GM21526 (cell line): ENCODE results near the gene NANS.
"Not testable (repeated sequence)": the region's sequence is repeated elsewhere in the genome, so short reads cannot be mapped to it uniquely, and the experiment has no call there.

Source experiments
- ATAC-seq: cut with Tn5 transposase; IDR thresholded peaks from one replicate; pipeline ENCODE4 v1.9.1; 2021; ENCODE audit warnings: moderate library complexity; ENCODE audit not compliant: unreplicated experiment, low FRiP score

The NANS gene

DNA sequence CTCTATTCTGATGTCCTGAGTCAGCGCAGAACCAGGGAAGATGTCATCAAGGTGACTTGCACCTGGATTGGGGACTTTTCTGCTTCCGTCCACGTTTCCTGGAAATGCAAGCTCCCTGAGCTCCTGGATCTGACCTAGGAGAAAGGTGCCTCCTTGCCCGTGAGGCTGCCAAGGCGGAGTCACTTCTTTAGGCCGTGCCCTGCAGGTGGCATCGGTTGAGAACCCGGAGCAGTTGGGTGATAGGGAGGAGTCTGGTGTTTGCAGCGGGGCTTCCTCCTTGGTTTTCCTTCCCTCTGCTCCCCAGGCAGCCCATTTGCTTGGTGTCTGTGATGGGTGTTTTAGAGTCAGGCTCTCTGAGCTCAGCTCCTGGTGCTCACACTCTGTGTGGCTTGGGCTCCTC lies 15.2 kb downstream of the NANS start:
- ATAC-seq, result no peak

DNA sequence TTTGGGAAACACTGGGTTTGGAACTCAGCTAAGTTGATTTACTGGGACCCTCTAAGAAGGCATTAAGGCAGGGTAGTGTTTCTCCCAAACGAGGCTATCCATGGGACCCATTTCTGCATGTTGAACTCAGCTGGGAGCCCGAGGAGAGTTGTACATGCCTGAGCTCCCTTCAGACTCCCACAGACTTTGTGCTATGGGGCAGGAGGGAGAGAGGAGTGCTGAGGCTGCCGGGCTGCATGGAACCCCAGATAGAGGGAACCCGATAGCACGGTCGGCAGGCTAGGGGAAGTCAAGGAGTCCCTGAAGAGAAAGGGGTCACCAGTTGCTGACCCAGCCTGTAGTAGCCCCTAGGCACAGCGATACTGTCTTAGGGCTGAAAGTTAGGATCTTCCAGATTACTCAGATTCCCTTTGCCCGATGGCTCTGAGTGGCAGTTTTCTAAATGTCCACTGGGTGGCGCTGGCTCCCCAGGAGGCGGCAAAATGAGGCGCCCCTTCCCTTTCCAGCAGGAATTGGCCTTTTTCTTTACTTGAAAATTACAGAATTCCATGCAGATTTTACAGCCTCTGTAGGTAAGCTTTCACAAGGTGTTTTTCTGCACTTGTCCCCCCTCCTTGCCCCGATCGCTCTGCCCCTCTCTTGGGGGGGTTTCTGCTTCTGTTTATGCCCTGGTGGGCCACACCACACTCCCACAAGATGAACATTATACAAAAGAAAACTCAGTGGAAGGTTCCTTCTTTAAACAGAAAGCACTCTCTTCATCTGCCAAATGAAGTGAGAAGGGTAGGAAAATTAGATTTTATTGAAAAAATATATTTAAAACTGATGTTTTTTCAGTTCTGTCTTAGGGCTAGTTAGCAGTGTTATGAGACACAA lies 17.8 kb downstream of the NANS start:
- ATAC-seq, result no peak

GRCh38 chr9:98075332-98075805 lies 18.8 kb downstream of the NANS start:
- ATAC-seq, result no peak

DNA sequence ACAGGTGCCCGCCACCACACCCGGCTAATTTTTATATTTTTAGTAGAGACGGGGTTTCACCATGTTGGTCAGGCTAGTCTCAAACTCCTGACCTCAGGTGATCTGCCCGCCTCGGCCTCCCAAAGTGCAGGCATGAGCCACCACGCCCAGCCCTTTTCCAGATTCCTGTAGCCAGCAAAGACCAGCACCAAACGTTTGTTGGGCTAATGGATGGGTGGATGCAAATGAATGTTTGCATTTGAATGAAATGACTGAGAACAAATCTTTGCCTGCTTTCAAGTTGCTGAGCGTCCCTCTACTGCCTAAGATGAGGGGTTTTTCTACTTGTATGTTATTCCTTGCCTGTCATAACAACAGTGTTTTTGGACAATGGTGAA lies 20.0 kb downstream of the NANS start:
- ATAC-seq, result not testable (repeated sequence)

GRCh38 chr9:98078895-98079294 lies 22.4 kb downstream of the NANS start:
- no peak for ATAC-seq

DNA sequence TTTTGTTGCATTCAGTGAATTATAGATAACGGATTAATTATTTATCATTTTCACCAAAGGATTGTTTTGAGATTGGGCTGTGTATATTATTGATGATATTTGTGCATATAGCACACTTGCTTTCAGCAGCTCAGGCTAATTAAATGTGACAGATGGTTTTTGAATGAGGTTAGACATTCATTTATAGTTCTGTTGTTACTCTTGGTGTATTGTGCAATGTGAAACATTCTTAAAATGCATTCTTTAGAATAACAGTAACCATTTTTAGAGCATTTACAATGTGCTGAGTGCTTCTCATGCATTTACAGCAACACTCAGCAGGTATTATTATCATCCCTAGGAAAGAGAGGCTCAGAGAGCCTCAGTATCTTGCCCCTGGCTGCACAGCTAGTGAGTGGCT lies 23.8 kb downstream of the NANS start:
- no peak for ATAC-seq

GRCh38 chr9:98080780-98081179 lies 24.2 kb downstream of the NANS start:
- ATAC-seq, result no peak

DNA sequence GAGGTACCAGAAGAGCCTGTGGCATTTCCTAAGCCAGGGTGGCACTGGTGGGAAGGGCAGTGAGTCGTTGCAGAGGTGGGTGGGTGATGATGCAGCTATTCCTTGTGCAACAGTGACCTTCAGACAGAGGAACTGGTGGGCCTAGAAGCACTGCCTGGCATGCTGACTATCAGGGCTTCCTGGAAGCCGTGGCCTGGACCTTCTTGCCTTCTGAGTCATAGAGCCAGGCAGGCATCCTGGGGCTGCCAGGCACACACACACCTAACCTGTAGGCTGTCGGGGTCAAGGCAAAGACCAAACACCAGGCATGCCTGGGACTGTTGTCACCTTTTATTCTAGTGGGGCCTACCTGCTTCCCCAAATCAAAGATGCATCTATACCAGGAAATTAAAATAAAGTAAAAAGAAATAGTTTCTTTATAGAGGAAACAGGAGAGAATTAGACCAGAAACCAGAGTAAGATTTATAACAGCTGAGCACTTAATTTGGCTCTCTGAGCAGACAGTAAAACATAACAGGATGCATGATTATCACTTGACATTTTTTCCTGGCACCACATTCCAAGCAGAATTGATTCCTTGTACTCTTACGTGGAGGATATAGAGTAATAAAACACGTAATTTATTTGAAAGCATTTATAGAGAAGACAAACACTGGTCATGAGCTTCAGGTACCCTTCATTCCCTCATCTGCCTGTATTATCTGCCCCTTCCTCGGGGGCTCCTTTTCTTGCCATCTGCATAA lies 25.1 kb downstream of the NANS start:
- ATAC-seq, result no peak

- no peak for ATAC-seq
These were observed 26.5 kb downstream of the NANS start for GRCh38 chr9:98083061-98083501.

DNA sequence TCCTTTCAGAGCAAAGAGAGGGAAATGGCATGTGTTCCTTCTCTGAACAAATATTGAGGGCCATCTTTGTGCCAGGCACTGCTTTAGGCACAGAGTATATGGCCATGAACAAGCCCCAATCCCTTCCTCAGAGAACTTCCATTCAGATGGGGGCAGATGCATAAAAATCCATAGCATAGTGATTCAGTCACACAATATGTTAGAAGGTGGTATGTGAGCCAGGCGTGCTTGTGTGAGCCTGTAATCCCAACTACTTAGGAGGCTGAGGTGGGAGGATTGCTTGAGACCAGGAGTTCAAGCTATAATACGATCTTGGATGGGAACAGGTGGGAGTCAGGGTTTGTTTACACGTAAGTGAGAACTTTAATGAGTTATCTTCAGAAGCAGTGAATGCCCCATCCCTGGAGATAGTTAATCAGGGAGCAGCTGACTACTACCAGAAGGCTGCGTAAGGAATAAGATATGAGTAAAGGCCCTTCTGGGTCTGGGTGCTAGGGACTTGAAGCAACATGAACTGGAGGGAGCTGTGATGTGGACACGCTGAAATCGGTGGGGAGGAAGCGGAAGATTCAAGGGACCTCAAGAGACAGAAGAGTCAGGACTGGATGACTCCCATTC lies 27.1 kb downstream of the NANS start:
- ATAC-seq, result no peak

- ATAC-seq, result no peak
These were observed 27.9 kb downstream of the NANS start for GRCh38 chr9:98084396-98084795.

GRCh38 chr9:98085058-98085457 lies 28.5 kb downstream of the NANS start:
- no peak for ATAC-seq

DNA sequence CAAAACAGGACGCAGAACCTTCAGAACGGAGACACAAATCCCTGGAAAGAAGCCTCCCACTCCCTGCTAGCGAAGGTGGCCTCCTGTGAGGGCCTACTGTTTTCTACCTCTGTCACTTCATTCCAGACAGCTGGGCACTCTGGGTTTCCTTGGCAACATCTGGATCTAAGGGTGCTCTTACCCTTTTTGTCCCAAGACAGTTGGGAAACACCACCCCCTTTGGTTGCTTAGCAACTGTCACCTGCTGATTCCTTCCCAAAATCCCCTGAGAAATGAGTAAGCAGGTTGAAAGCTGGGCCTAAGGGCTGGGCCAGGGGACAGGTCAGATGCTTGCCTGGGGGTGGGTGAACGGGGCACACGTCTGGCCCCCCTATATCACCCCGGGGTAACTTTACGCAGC lies 29.4 kb downstream of the NANS start:
- no peak for ATAC-seq

GRCh38 chr9:98086461-98086860 lies 29.9 kb downstream of the NANS start:
- ATAC-seq, result no peak

DNA sequence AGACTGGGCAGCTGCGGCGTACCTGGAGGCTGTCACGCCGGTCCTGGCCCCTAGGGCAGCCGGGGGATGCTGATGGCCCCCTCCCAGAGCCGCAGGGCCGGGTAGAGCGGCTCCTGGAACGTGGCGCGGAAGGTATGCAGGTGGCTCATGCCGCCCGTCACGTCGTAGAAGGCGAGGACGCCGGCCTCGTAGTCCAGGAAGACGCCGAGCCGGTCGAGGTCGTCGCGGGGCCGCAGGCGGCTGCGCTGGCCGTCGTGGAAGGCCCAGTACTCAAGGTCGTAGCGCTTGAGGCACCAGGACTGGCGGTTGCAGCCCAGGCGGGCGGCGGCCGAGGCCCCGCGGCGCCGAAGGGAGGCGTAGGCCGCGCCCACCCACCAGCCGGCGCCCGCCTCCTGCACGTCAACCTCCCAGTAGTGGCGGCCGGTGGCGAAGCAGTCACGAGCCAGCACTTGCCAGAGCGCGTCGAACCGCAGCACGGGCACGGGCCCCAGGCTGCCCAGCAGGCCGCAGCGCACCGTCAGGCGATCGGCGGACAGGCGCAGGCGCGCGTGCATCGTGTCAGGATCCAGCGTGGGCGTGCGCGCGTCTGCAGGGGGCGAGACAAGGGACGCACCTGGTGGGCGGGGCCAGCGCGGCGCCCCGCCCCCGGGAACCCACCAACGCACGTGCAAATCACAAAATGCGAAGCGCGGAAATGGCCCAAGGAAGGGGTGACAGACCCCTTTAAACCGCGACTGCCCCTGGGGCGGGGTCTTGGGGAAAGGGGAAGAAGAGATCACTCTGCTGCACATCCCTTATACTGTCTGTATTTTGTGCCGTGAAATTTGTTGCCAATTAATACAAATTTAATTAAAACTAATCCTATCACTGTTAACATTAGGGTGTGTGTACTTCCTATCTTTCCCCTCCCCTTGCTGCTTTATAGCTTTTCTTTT lies 31.2 kb downstream of the NANS start:
- ATAC-seq, result no peak

- not testable (repeated sequence) for ATAC-seq
These were observed 34.1 kb downstream of the NANS start for GRCh38 chr9:98090674-98091073.

DNA sequence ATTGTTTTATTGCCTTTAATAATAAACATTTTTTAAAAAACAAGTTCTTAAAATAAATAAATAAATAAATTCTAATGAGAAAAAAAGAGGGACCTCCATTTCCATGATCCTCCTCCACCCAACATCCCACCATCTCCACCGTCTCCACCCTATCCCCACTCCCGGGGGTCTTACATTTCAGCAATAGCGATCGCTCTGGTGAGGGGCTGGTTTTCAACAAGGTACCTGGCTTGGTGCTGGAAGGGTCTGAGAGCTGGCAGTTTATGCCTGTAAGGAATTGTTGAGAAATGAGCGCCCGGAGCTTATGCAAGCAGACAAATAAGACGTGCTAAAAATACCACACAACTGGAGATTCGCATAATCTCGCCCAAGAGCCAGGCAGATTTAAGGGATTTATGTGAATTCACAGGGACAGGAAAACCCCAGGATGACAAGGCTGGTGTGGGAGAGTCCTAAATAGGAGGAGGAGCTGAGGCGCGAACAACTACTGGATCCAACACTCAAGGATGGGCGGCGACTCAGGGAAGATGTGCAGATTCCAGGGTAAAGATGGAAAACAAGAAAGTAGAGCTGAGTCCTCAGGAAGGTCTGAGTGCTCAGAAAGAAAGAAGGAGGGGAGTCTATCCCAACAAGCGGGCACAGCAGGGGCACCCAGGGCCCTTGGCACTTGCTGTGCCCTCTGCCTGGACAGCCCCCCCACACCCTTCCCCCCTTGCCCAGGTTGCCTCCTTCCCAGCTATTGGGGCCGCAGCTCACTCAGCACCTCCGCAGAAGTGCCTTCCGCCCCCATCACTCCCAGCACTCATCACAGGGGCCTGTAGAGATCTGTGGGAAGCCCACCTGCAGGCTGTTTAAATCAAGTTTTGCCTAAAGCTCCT lies 35.4 kb downstream of the NANS start:
- no peak for ATAC-seq

GRCh38 chr9:98092613-98092931 lies 36.0 kb downstream of the NANS start:
- ATAC-seq, result no peak

DNA sequence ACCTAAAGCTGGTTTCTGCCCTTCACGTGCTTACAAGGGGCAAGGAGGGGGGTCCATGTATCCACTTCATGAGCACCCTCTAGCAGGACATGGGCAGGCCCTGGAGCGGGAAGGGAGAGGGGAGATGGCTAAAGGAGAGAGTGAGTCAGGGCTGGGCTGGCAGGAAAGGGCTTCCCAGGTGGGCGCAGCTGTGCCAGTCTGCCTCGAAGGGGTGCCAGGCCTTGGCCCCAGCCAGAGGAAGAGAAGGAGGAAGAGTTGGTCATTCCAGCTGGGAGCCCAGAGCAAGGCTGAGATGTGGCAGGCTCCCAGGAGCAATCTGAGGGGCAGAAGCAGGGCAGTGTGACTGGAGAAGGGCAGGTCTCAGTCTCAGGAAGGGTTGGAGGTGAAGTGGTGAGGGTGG lies 37.8 kb downstream of the NANS start:
- no peak for ATAC-seq
